Measurements from ENCODE around the gene ARHGAP6.

ARHGAP6 gene

DNA sequence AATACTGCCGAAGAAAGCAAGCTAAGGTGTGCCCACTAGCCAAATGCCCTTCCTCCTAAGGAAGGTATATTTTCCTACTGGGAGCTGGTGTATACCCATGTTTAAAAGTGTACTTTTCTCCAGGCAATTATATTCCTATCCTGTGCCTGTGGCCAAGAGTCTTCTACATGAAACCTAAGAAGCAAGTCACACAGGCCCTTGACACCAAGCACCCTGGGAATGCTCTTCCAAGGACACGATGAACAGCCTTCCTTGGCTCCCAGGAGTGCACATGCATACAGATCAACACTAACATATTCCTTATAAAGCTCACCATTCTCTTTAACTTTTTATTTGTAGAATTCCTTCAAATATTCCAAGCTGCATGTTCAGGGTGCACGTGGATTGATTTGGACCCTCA lies 17.3 kb upstream of the ARHGAP6 start:
- no peak overlapping the region for H3K9ac ChIP-seq (ENCODE audit: low read length in 5 of 5)
- H3K36me3 ChIP-seq (ENCODE audit: control insufficient read depth in 5 of 5, insufficient read depth in 5 of 5, low read length in 5 of 5) = no peaks in the 10 kb centered on the region
- H3K4me1 ChIP-seq (ENCODE audit: control insufficient read depth in 5 of 5, insufficient read depth in 5 of 5, low read length in 5 of 5) = no peaks in the 10 kb centered on the region
- H3K27me3 ChIP-seq (ENCODE audit: control insufficient read depth in 5 of 5, insufficient read depth in 4 of 5, low read length in 5 of 5) = peaks cover 0 to 10% (median 2%) of the 10 kb centered on the region in 5 donors
- no peaks in the 10 kb centered on the region for H3K9me3 ChIP-seq (ENCODE audit: control insufficient read depth in 5 of 5, low read length in 5 of 5)
- H3K4me3 ChIP-seq (ENCODE audit: low read depth in 1 of 5, low read length in 5 of 5) = no peak overlapping the region
- H3K27ac ChIP-seq (ENCODE audit: low read depth, low read length) = no peak overlapping the region

DNA sequence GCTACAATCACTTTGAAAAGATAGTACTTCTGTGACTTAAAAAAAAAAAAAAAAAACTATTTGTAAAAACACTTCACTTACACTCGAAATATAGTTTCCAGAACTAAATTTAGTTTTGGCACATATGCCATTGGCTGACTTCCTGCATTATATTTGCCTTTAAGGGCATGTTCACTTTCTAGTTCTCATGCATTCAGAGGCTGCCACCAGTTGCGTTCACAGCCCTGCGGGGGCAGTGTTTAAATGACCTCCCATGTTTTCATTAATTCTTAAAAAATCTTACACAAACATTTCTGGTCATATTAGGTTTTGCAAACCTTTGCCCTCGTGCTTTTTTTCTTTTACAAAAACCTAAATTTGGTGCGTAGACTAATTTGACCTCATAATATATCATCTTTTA lies 12.4 kb upstream of the ARHGAP6 start:
- H3K4me3 ChIP-seq (ENCODE audit: low read depth in 1 of 5, low read length in 5 of 5) = no peak overlapping the region
- H3K9me3 ChIP-seq (ENCODE audit: control insufficient read depth in 5 of 5, low read length in 5 of 5) = no peaks in the 10 kb centered on the region
- H3K27me3 ChIP-seq (ENCODE audit: control insufficient read depth in 5 of 5, insufficient read depth in 4 of 5, low read length in 5 of 5) = peaks cover under 1 to 9% (median 2%) of the 10 kb centered on the region in 5 donors
- H3K36me3 ChIP-seq (ENCODE audit: control insufficient read depth in 5 of 5, insufficient read depth in 5 of 5, low read length in 5 of 5) = no peaks in the 10 kb centered on the region
- H3K27ac ChIP-seq (ENCODE audit: low read depth, low read length) = no peak overlapping the region
- H3K4me1 ChIP-seq (ENCODE audit: control insufficient read depth in 5 of 5, insufficient read depth in 5 of 5, low read length in 5 of 5) = no peaks in the 10 kb centered on the region
- H3K9ac ChIP-seq (ENCODE audit: low read length in 5 of 5) = no peak overlapping the region

- no peak overlapping the region for H3K27ac ChIP-seq (ENCODE audit: low read depth, low read length)
Measured at GRCh38 chrX:11672213-11672612, 6.5 kb upstream of the ARHGAP6 start.

GRCh38 chrX:11670316-11670715 lies 4.6 kb upstream of the ARHGAP6 start:
- Histone ChIP-seq H3K4me3 (ENCODE audit: low read depth in 1 of 5, low read length in 5 of 5) (no peak overlapping the region), H3K27ac (ENCODE audit: low read depth, low read length) (no peak overlapping the region), H3K27me3 (ENCODE audit: control insufficient read depth in 5 of 5, insufficient read depth in 4 of 5, low read length in 5 of 5) (peaks cover 0 to 20% (median 5%) of the 10 kb centered on the region in 5 donors)

More at GRCh38 chrX:11672213-11672612, 6.5 kb upstream of the ARHGAP6 start:
- Histone ChIP-seq H3K4me3 (ENCODE audit: low read depth in 1 of 5, low read length in 5 of 5) (no peak overlapping the region), H3K9ac (ENCODE audit: low read length in 5 of 5) (no peak overlapping the region), H3K9me3 (ENCODE audit: control insufficient read depth in 5 of 5, low read length in 5 of 5) (no peaks in the 10 kb centered on the region), H3K4me1 (ENCODE audit: control insufficient read depth in 5 of 5, insufficient read depth in 5 of 5, low read length in 5 of 5) (no peaks in the 10 kb centered on the region), H3K27me3 (ENCODE audit: control insufficient read depth in 5 of 5, insufficient read depth in 4 of 5, low read length in 5 of 5) (peaks cover 0 to 14% (median 3%) of the 10 kb centered on the region in 5 donors), H3K36me3 (ENCODE audit: control insufficient read depth in 5 of 5, insufficient read depth in 5 of 5, low read length in 5 of 5) (no peaks in the 10 kb centered on the region)

DNA sequence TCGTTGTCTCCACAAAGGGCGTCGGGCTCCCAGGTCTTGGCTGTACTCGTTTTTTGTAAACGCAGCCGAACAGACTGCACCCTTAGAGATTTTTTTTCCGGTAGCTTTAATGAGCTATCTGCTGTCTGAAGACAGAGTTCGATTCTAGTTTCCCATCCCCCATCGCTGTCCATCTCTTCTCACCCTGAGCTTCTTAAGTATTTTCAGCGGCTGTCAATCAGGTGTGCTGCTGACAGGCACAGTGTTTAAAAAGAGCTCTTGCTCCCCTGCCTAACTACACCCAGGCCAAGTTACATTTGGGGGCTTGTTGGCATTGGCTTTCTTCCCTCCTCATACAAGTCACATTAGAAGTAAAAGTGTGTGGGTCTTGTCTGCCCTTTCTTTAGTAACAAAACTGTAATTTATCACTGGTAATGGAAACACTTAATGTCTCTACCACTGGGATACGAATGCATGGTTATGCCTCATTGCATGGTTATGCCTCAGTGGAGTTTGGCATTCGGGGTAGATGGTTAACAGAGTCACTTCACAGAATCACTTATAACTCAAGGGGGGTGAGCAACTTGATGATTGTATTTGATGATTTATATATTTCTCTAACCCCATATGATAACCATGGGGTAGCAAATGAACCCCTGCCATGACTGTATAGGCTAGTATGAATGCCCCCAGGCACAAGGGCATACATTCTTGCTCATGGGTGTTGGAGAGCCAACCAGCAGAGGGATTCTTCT lies 1.4 kb upstream of the ARHGAP6 start:
- peaks cover 0 to 16% (median 12%) of the 10 kb centered on the region in 5 donors for H3K4me1 ChIP-seq (ENCODE audit: control insufficient read depth in 5 of 5, insufficient read depth in 5 of 5, low read length in 5 of 5)
- peaks cover 0 to 29% (median 15%) of the 10 kb centered on the region in 5 donors for H3K27me3 ChIP-seq (ENCODE audit: control insufficient read depth in 5 of 5, insufficient read depth in 4 of 5, low read length in 5 of 5)
- H3K9me3 ChIP-seq (ENCODE audit: control insufficient read depth in 5 of 5, low read length in 5 of 5) = peaks cover 0 to 3% (median 0%) of the 10 kb centered on the region in 5 donors
- no peak overlapping the region for H3K27ac ChIP-seq (ENCODE audit: low read depth, low read length)
- H3K36me3 ChIP-seq (ENCODE audit: control insufficient read depth in 5 of 5, insufficient read depth in 5 of 5, low read length in 5 of 5) = no peaks in the 10 kb centered on the region
- no peak overlapping the region for H3K4me3 ChIP-seq (ENCODE audit: low read depth in 1 of 5, low read length in 5 of 5)
- H3K9ac ChIP-seq (ENCODE audit: low read length in 5 of 5) = no peak overlapping the region

More at GRCh38 chrX:11670316-11670715, 4.6 kb upstream of the ARHGAP6 start:
- Histone ChIP-seq H3K9ac (ENCODE audit: low read length in 5 of 5) (no peak overlapping the region), H3K36me3 (ENCODE audit: control insufficient read depth in 5 of 5, insufficient read depth in 5 of 5, low read length in 5 of 5) (no peaks in the 10 kb centered on the region), H3K9me3 (ENCODE audit: control insufficient read depth in 5 of 5, low read length in 5 of 5) (no peaks in the 10 kb centered on the region), H3K4me1 (ENCODE audit: control insufficient read depth in 5 of 5, insufficient read depth in 5 of 5, low read length in 5 of 5) (peaks cover 0 to 5% (median 3%) of the 10 kb centered on the region in 5 donors)

- H3K4me1 ChIP-seq (ENCODE audit: control insufficient read depth in 5 of 5, insufficient read depth in 5 of 5, low read length in 5 of 5) = peaks cover 0 to 16% (median 12%) of the 10 kb centered on the region in 5 donors
- no peak overlapping the region for H3K27ac ChIP-seq (ENCODE audit: low read depth, low read length)
- no peak overlapping the region for H3K9ac ChIP-seq (ENCODE audit: low read length in 5 of 5)
- peaks cover 0 to 28% (median 15%) of the 10 kb centered on the region in 5 donors for H3K27me3 ChIP-seq (ENCODE audit: control insufficient read depth in 5 of 5, insufficient read depth in 4 of 5, low read length in 5 of 5)
- H3K36me3 ChIP-seq (ENCODE audit: control insufficient read depth in 5 of 5, insufficient read depth in 5 of 5, low read length in 5 of 5) = no peaks in the 10 kb centered on the region
- peaks cover 0 to 3% (median 0%) of the 10 kb centered on the region in 5 donors for H3K9me3 ChIP-seq (ENCODE audit: control insufficient read depth in 5 of 5, low read length in 5 of 5)
- peak overlapping the region in 3 of 5 donors; percentile 51 to 61 (median 53) for H3K4me3 ChIP-seq (ENCODE audit: low read depth in 1 of 5, low read length in 5 of 5)
Measured at GRCh38 chrX:11666164-11666563, 444 bp upstream of the ARHGAP6 start.

- H3K27ac ChIP-seq (ENCODE audit: low read depth, low read length) = no peak overlapping the region
Measured at GRCh38 chrX:11664211-11665167, 1.2 kb downstream of the ARHGAP6 start.

DNA sequence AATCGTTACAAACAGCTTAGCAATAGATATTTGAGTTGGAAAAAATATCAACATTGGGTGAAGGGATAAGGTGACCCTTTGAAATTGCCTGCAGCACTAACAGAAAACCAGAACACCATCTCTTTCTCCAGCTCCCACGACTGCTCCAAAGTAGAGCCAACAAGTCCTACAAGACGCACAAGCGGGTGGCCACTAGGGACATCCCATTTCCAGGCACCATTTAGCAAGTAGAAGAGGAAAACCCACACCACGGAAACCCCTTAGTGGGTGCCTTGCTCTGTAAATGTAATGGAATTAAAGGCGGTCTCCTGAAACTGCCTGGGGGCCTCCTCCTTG lies 1.9 kb downstream of the ARHGAP6 start:
- Histone ChIP-seq H3K27ac (ENCODE audit: low read depth, low read length) (no peak overlapping the region), H3K9me3 (ENCODE audit: control insufficient read depth in 5 of 5, low read length in 5 of 5) (peaks cover 0 to 3% (median 0%) of the 10 kb centered on the region in 5 donors), H3K36me3 (ENCODE audit: control insufficient read depth in 5 of 5, insufficient read depth in 5 of 5, low read length in 5 of 5) (no peaks in the 10 kb centered on the region), H3K27me3 (ENCODE audit: control insufficient read depth in 5 of 5, insufficient read depth in 4 of 5, low read length in 5 of 5) (peaks cover 0 to 25% (median 15%) of the 10 kb centered on the region in 5 donors), H3K4me1 (ENCODE audit: control insufficient read depth in 5 of 5, insufficient read depth in 5 of 5, low read length in 5 of 5) (peaks cover 0 to 16% (median 12%) of the 10 kb centered on the region in 5 donors), H3K9ac (ENCODE audit: low read length in 5 of 5) (no peak overlapping the region), H3K4me3 (ENCODE audit: low read depth in 1 of 5, low read length in 5 of 5) (peak overlapping the region in 3 of 5 donors; percentile 51 to 61 (median 53))

More at GRCh38 chrX:11664211-11665167, 1.2 kb downstream of the ARHGAP6 start:
- H3K9me3 ChIP-seq (ENCODE audit: control insufficient read depth in 5 of 5, low read length in 5 of 5) = peaks cover 0 to 3% (median 0%) of the 10 kb centered on the region in 5 donors
- H3K36me3 ChIP-seq (ENCODE audit: control insufficient read depth in 5 of 5, insufficient read depth in 5 of 5, low read length in 5 of 5) = no peaks in the 10 kb centered on the region
- peaks cover 0 to 16% (median 12%) of the 10 kb centered on the region in 5 donors for H3K4me1 ChIP-seq (ENCODE audit: control insufficient read depth in 5 of 5, insufficient read depth in 5 of 5, low read length in 5 of 5)
- H3K27me3 ChIP-seq (ENCODE audit: control insufficient read depth in 5 of 5, insufficient read depth in 4 of 5, low read length in 5 of 5) = peaks cover 0 to 25% (median 15%) of the 10 kb centered on the region in 5 donors
- peak overlapping the region in 4 of 5 donors; percentile 51 to 61 (median 55) for H3K4me3 ChIP-seq (ENCODE audit: low read depth in 1 of 5, low read length in 5 of 5)
- H3K9ac ChIP-seq (ENCODE audit: low read length in 5 of 5) = no peak overlapping the region

DNA sequence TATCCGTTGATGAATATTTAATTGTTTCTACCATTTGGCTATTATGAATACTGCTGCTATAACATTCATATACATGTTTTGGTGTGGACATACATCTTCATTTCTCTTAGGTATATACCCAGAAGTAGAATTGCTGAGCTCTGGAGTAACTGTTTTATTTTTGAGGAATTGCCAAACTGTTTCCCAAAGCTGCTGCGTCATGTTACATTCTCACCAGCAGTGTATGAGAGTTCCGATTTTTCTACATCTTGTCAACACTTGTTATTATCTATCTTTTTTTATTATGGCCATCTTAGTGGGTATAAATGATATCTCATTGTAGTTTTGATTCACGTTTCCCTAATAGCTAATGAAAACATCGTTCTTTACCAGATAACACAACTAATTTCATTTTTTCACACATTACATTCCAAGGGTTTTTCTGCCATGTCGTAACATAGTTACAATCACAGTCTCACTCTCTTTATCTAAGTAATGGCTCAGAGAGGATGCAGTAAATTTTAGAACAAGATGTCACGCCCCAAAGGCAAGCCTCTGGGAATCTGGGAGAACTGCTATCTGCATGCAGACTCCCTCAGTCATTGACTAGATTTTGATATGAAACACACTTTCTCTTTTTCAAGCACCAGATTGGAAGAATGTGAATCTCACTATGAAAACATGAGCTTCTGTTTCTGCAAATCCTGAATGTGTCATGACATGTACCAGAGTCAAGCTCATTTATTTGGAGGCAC lies 10.3 kb downstream of the ARHGAP6 start:
- H3K4me3 ChIP-seq (ENCODE audit: low read depth in 1 of 5, low read length in 5 of 5) = no peak overlapping the region
- no peak overlapping the region for H3K27ac ChIP-seq (ENCODE audit: low read depth, low read length)
- H3K9me3 ChIP-seq (ENCODE audit: control insufficient read depth in 5 of 5, low read length in 5 of 5) = peaks cover 0 to 5% (median 0%) of the 10 kb centered on the region in 5 donors
- no peak overlapping the region for H3K9ac ChIP-seq (ENCODE audit: low read length in 5 of 5)
- no peaks in the 10 kb centered on the region for H3K36me3 ChIP-seq (ENCODE audit: control insufficient read depth in 5 of 5, insufficient read depth in 5 of 5, low read length in 5 of 5)
- H3K27me3 ChIP-seq (ENCODE audit: control insufficient read depth in 5 of 5, insufficient read depth in 4 of 5, low read length in 5 of 5) = peaks cover 0 to 5% (median 0%) of the 10 kb centered on the region in 5 donors
- H3K4me1 ChIP-seq (ENCODE audit: control insufficient read depth in 5 of 5, insufficient read depth in 5 of 5, low read length in 5 of 5) = no peaks in the 10 kb centered on the region
